ENCODE measurements around the gene PRMT2.

DNA sequence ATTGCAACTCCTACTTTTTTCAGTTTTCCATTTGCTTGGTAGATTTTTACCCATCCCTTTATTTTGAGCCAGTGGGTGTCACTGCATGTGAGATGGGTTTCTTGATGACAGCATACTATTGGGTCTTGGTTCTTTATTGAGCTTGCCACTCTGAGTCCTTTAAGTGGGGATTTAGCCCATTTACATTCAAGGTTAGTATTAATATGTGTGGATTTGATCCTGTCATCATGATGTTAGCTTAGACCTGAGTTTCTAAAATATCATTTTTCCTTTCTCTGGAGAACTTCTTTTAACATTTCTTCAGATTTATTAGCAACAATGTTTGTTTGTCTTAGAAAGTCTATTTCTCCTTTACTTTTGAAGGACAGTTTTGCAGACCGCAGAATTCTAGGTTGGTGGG is 18.8 kb upstream of the PRMT2 start:
- TF ChIP-seq, protein P1, sequence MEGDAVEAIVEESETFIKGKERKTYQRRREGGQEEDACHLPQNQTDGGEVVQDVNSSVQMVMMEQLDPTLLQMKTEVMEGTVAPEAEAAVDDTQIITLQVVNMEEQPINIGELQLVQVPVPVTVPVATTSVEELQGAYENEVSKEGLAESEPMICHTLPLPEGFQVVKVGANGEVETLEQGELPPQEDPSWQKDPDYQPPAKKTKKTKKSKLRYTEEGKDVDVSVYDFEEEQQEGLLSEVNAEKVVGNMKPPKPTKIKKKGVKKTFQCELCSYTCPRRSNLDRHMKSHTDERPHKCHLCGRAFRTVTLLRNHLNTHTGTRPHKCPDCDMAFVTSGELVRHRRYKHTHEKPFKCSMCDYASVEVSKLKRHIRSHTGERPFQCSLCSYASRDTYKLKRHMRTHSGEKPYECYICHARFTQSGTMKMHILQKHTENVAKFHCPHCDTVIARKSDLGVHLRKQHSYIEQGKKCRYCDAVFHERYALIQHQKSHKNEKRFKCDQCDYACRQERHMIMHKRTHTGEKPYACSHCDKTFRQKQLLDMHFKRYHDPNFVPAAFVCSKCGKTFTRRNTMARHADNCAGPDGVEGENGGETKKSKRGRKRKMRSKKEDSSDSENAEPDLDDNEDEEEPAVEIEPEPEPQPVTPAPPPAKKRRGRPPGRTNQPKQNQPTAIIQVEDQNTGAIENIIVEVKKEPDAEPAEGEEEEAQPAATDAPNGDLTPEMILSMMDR (IDR thresholded peaks at IDR 0.05) = no peak
- no peak for TF ChIP-seq EZH2 (IDR thresholded peaks at IDR 0.05; ENCODE audit: borderline replicate concordance, insufficient read depth, low read depth, low read length, poor library complexity, severe bottlenecking)

Measured in B cell (primary cell).